GM13977 (cell line): ENCODE data around the gene FBXW7.

ENCODE experiments used
- DNase-seq: peaks from one replicate; pipeline ENCODE4 v3.0.0; 2012; ENCODE audit warnings: low spot score
- CTCF ChIP-seq: IDR thresholded peaks from 2 replicates; pipeline ENCODE4 v1.5.1; 2012; ENCODE audit warnings: mild to moderate bottlenecking, control low read depth; ENCODE audit not compliant: insufficient read depth; ENCODE audit errors: extremely low read depth, missing control alignments
- in situ Hi-C: fragments of 300-500 bp; cut with MboI; formaldehyde crosslinking; loops from one replicate; pipeline ENCODE4 v1.12.0; 2022; ENCODE audit warnings: low sequenced_read_pairs, low pct_unique_long_range_greater_than_20kb, mixed read lengths, inconsistent platforms; ENCODE audit not compliant: unreplicated experiment

Gene FBXW7

GRCh38 chr4:152360045-152360410 is 175.9 kb downstream of the FBXW7 start:
- in situ Hi-C loops, result no loop called here
- DNase-seq, result no peak
- no peak for TF ChIP-seq CTCF

- no peak for TF ChIP-seq CTCF
- in situ Hi-C loops, result no loop called here
- DNase-seq, result peak; percentile 5
Observed at GRCh38 chr4:152359208-152360044, 176.5 kb downstream of the FBXW7 start.

- in situ Hi-C loops, result no loop called here
Observed at GRCh38 chr4:152357206-152357605, 178.7 kb downstream of the FBXW7 start.

DNA sequence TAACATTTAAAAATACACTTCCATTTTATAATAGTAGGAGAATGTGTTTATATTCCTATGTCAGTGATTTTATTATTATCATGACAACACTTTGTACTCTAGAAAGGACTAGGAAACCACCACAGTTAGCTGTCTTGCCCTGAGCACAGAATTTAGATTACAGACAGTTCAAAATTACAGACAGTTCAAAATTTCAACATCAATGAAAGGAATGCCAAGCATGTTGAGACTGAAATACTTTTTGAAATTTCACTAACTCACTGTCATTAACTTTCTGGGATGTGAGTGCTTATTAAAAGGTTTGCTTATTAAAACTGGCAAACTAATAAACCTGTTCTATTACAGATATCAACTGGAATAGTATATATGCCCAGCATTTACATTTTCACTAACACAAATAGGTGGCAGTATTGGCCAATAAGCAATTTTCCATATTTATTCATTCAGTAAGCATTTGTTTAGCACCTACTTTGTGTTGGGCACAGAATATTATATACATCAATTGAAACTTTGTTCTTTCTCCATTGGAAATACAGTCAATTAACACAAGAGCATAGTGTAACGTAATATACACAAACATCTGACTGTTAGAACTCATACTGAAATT is 179.4 kb downstream of the FBXW7 start:
- TF ChIP-seq CTCF, result no peak
- in situ Hi-C loops, result no loop called here
- DNase-seq, result no peak

More at GRCh38 chr4:152357206-152357605, 178.7 kb downstream of the FBXW7 start:
- DNase-seq, result no peak
- TF ChIP-seq CTCF, result no peak

- in situ Hi-C loops, result no loop called here
Observed at GRCh38 chr4:152352622-152353116, 183.2 kb downstream of the FBXW7 start.

DNA sequence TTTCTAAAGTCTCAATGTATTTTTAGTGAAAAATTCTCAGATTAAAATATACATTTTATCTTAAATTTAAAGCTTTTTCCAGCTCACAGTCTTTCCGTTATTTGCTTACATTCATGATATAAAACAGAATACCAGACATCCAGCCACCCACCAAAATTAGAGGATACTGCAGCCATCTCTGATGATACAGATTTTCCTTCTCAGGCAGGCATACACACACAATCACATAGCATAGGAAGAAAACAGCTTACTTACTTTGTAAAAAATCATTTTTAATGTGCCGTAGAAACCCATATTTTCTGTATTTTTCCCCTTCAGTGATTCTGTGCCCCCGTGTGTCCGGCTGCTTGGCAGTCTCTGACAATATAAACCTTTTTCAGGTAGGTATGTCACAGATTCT is 183.7 kb downstream of the FBXW7 start:
- no peak for DNase-seq
- no peak for TF ChIP-seq CTCF
- in situ Hi-C loops, result no loop called here

More at GRCh38 chr4:152352622-152353116, 183.2 kb downstream of the FBXW7 start:
- peak; percentile 4 for DNase-seq
- TF ChIP-seq CTCF, result no peak
